GM12873 (cell line): Measurements from ENCODE around the gene GPI.

Source experiments
- CTCF ChIP-seq: IDR thresholded peaks from 2 replicates; pipeline ENCODE4 v1.5.1; 2012; ENCODE audit warnings: low read depth, mild to moderate bottlenecking, moderate library complexity, low read length, control low read depth; ENCODE audit not compliant: insufficient read depth; ENCODE audit errors: missing control alignments

GPI gene

GRCh38 chr19:34364830-34365462, at the start of gene GPI:
TSS of gene GPI (plus strand) at chr19:34365196. CDS start at chr19:34365267, 71 bp downstream.
- TF ChIP-seq CTCF, result no peak

GRCh38 chr19:34316247-34316646, 48.7 kb upstream of the GPI start:
- no peak for TF ChIP-seq CTCF

- no peak for TF ChIP-seq CTCF
Observed at GRCh38 chr19:34316741-34317301, 48.2 kb upstream of the GPI start.

- no peak for TF ChIP-seq CTCF
Observed at GRCh38 chr19:34317311-34317927, 47.6 kb upstream of the GPI start.

- TF ChIP-seq CTCF, result no peak
Observed at GRCh38 chr19:34319230-34319585, 45.8 kb upstream of the GPI start.

- no peak for TF ChIP-seq CTCF
Observed at GRCh38 chr19:34319785-34320184, 45.2 kb upstream of the GPI start.

DNA sequence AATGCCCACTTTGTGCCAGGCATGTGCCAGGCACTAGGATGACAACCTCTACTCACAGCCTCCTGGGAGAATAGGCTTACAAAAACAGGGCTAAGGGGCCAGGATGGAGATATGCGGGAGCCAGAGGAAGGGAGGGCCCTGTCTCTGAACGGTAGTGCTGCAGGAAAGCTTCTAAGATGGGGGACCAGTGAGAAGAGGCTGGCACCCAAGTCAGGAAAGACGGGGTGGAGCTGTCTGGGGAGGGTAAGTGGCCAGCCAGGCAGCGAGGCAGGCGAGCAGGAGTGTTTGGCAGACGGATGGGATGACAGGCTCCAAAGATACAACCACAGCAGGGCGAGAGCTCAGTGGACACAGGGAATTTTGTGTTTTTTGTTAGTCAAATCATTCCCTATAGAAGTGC, 44.7 kb upstream of the GPI start:
- TF ChIP-seq CTCF, result no peak
